Glutamatergic neuron (in vitro differentiated cells): ENCODE measurements around the gene SNORC. TPM values are rescaled to one million over a fixed set of nuclear protein-coding genes. Genes with fewer than 3 reads are reported as not detected.

Experiments
- DNase-seq: peaks from one replicate; pipeline ENCODE4 v3.0.0; 2022
- H3K27ac Mint-ChIP-seq: one replicate; pipeline ENCODE4 v1.8.0; 2020; ENCODE audit warnings: mild to moderate bottlenecking, mixed read lengths, inconsistent platforms; ENCODE audit not compliant: unreplicated experiment
- H3K27me3 Mint-ChIP-seq: one replicate; pipeline ENCODE4 v1.8.0; 2020; ENCODE audit warnings: mild to moderate bottlenecking, moderate library complexity, mixed read lengths, inconsistent platforms; ENCODE audit not compliant: unreplicated experiment
- H3K36me3 Mint-ChIP-seq: one replicate; pipeline ENCODE4 v1.8.0; 2020; ENCODE audit warnings: mild to moderate bottlenecking, mixed read lengths, inconsistent platforms; ENCODE audit not compliant: unreplicated experiment
- H3K4me1 Mint-ChIP-seq: one replicate; pipeline ENCODE4 v1.8.0; 2020; ENCODE audit warnings: mild to moderate bottlenecking, low read depth, mixed read lengths, inconsistent platforms; ENCODE audit not compliant: unreplicated experiment
- H3K4me3 Mint-ChIP-seq: one replicate; pipeline ENCODE4 v1.8.0; 2020; ENCODE audit warnings: mild to moderate bottlenecking, mixed read lengths, inconsistent platforms; ENCODE audit not compliant: unreplicated experiment
- H3K9me3 Mint-ChIP-seq: one replicate; pipeline ENCODE4 v1.8.0; 2020; ENCODE audit warnings: mild to moderate bottlenecking, moderate library complexity, mixed read lengths, inconsistent platforms; ENCODE audit not compliant: unreplicated experiment
- total RNA-seq: library from RNA; stranded (reverse); fragmentation: NEBNext Ultra II Directional; extraction: Animal tissue kit (Norgen Biotek cat#: 25700); gene quantifications from one replicate; pipeline ENCODE4 v1.2.1, GENCODE V29; 2021; ENCODE audit not compliant: unreplicated experiment
- TF ChIP-seq, protein P1 (sequence below): fragments of 200-600 bp; sonication (generic); IDR thresholded peaks from one replicate; pipeline ENCODE4 v1.5.0; 2021; ENCODE audit not compliant: partially characterized antibody, unreplicated experiment

Gene SNORC
- total RNA-seq, 1 donor from 2014 or later = 2.4 TPM

- Mint-ChIP-seq H3K36me3 (no peaks in the 10 kb centered on the region), H3K27me3 (peaks cover 14% of the 10 kb centered on the region), H3K9me3 (peaks cover 4% of the 10 kb centered on the region), H3K4me1 (peaks cover 2% of the 10 kb centered on the region), H3K4me3 (no peak overlapping the region), H3K27ac (no peak overlapping the region)
- no peak for DNase-seq
- TF ChIP-seq, protein P1, sequence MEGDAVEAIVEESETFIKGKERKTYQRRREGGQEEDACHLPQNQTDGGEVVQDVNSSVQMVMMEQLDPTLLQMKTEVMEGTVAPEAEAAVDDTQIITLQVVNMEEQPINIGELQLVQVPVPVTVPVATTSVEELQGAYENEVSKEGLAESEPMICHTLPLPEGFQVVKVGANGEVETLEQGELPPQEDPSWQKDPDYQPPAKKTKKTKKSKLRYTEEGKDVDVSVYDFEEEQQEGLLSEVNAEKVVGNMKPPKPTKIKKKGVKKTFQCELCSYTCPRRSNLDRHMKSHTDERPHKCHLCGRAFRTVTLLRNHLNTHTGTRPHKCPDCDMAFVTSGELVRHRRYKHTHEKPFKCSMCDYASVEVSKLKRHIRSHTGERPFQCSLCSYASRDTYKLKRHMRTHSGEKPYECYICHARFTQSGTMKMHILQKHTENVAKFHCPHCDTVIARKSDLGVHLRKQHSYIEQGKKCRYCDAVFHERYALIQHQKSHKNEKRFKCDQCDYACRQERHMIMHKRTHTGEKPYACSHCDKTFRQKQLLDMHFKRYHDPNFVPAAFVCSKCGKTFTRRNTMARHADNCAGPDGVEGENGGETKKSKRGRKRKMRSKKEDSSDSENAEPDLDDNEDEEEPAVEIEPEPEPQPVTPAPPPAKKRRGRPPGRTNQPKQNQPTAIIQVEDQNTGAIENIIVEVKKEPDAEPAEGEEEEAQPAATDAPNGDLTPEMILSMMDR = no peak
Observed at GRCh38 chr2:232877940-232878511, 8.0 kb downstream of the SNORC start.

- Mint-ChIP-seq H3K4me1 (peaks cover 2% of the 10 kb centered on the region), H3K36me3 (no peaks in the 10 kb centered on the region), H3K27me3 (peaks cover 14% of the 10 kb centered on the region), H3K27ac (no peak overlapping the region), H3K9me3 (peaks cover 4% of the 10 kb centered on the region), H3K4me3 (no peak overlapping the region)
- TF ChIP-seq, protein P1 = no peak
- DNase-seq = no peak
Observed at GRCh38 chr2:232878855-232879617, 9.0 kb downstream of the SNORC start.

GRCh38 chr2:232879618-232880494, 9.8 kb downstream of the SNORC start:
- H3K4me1 Mint-ChIP-seq = peaks cover 2% of the 10 kb centered on the region
- TF ChIP-seq, protein P1 = no peak
- H3K27ac Mint-ChIP-seq = no peak overlapping the region
- H3K27me3 Mint-ChIP-seq = peaks cover 14% of the 10 kb centered on the region
- no peak for DNase-seq
- H3K9me3 Mint-ChIP-seq = peaks cover 6% of the 10 kb centered on the region
- no peak overlapping the region for H3K4me3 Mint-ChIP-seq
- no peaks in the 10 kb centered on the region for H3K36me3 Mint-ChIP-seq

GRCh38 chr2:232880764-232881351, 10.8 kb downstream of the SNORC start:
- TF ChIP-seq, protein P1 = no peak
- Mint-ChIP-seq H3K9me3 (peaks cover 6% of the 10 kb centered on the region), H3K4me3 (no peak overlapping the region), H3K4me1 (peaks cover 2% of the 10 kb centered on the region), H3K27me3 (peaks cover 9% of the 10 kb centered on the region), H3K36me3 (no peaks in the 10 kb centered on the region), H3K27ac (no peak overlapping the region)
- no peak for DNase-seq
